ENCODE measurements around the gene MYO5B. TPM values are rescaled to one million over a fixed set of nuclear protein-coding genes. Genes with fewer than 3 reads are reported as not detected.

MYO5B gene
- total and polyA plus RNA-seq, 8 donors: 9.0 to 25.5 (median 12.1) TPM

DNA sequence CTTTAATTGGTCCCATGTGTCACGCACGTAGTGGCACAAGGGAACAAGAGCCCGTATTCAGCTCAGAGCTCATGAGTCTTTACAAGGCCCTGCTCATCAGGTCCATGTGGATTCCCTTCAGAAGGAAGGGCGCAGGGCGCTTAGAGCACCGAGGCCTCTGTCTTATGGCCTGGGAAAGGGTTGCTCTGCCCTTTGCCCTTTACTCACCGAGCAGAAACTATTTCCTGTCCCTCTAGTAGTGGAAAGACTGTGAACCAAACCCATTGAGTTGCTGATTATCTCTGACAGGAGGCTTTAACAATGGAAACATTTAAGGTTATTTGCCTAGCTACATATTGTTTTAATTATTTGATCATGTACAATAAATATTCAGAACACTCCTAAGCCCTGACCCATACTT lies 279.6 kb downstream of the MYO5B start:
- no peak for ATAC-seq
- H3K27me3 ChIP-seq: no peaks in the 10 kb centered on the region
- no peaks in the 10 kb centered on the region for H3K9me3 ChIP-seq
- DNase-seq: no peak
- H3K4me3 ChIP-seq: no peak overlapping the region
- TF ChIP-seq, protein P1, sequence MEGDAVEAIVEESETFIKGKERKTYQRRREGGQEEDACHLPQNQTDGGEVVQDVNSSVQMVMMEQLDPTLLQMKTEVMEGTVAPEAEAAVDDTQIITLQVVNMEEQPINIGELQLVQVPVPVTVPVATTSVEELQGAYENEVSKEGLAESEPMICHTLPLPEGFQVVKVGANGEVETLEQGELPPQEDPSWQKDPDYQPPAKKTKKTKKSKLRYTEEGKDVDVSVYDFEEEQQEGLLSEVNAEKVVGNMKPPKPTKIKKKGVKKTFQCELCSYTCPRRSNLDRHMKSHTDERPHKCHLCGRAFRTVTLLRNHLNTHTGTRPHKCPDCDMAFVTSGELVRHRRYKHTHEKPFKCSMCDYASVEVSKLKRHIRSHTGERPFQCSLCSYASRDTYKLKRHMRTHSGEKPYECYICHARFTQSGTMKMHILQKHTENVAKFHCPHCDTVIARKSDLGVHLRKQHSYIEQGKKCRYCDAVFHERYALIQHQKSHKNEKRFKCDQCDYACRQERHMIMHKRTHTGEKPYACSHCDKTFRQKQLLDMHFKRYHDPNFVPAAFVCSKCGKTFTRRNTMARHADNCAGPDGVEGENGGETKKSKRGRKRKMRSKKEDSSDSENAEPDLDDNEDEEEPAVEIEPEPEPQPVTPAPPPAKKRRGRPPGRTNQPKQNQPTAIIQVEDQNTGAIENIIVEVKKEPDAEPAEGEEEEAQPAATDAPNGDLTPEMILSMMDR (IDR thresholded peaks at IDR 0.05): no peak
- intact Hi-C loops (cut with DNase I): no loop called here
- no peaks in the 10 kb centered on the region for H3K36me3 ChIP-seq
- no peaks in the 10 kb centered on the region for H3K4me1 ChIP-seq
- H3K27ac ChIP-seq: no peak overlapping the region

DNA sequence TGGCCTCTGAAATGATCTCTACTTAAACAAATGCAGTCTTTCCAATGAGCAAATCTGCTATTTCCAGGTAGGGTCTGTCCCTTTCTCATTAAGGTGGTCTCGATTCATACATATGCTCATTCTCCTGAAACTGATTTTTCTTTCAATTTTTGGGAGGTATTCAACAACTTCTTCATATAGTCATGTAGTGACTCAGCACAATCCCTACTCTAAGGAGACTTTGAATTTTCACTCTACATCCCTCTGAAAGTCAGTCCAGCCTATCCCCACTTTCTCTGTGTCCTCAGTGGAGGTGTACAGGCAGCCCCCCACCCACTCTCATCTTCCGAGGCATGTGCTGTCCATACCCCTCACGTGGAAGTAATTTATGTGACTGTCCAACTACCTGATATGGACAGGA lies 281.7 kb downstream of the MYO5B start:
- TF ChIP-seq, protein P1 (IDR thresholded peaks at IDR 0.05): no peak
- Histone ChIP-seq H3K36me3 (no peaks in the 10 kb centered on the region), H3K27ac (no peak overlapping the region), H3K9me3 (no peaks in the 10 kb centered on the region), H3K27me3 (no peaks in the 10 kb centered on the region), H3K4me1 (no peaks in the 10 kb centered on the region), H3K4me3 (no peak overlapping the region)
- ATAC-seq (no peak), DNase-seq (no peak)
- intact Hi-C loops (cut with DNase I): no loop called here

DNA sequence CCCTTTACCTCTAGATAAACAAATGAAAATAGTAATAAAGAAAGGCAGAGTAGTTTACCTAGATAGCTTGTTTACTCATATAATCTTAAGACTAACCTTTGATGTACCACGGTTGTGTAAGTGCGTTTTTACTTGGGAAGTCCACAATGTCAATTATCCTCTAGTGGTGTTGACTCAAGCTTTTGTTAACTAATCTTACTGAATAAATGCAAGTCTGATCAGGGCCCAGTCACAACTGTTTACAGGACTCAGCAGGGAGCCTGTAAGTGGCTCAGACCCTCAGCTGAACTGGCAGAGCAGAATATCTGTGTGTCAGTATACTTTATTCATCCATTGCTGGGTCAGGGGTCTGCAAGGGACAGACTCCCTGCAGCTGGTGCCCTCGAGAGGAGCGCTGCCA lies 283.5 kb downstream of the MYO5B start:
- TF ChIP-seq, protein P1 (IDR thresholded peaks at IDR 0.05): no peak
- Histone ChIP-seq H3K4me3 (no peak overlapping the region), H3K9me3 (no peaks in the 10 kb centered on the region), H3K27ac (no peak overlapping the region), H3K36me3 (no peaks in the 10 kb centered on the region), H3K27me3 (no peaks in the 10 kb centered on the region), H3K4me1 (no peaks in the 10 kb centered on the region)
- ATAC-seq (peak; percentile 41), DNase-seq (no peak)
- intact Hi-C loops (cut with DNase I): no loop called here

DNA sequence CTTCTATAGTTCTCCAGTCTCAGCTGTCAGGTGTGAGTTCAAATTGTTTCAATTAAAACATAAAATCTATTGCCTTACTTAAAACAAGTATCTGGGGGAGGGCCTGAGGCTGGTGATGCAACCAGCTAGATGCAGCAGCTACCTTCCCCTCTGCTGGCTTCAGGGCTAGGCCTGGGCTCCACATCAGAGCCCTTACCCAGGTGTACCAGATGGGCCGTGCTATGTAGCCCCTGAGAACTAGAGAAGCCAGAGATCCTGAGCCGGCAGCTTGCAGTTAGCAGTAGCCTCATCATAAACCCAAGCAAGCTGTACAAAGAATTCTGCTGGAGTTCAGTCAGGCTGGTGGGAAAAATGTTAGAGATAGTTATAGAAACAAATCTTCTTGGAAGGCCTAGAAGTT lies 284.0 kb downstream of the MYO5B start:
- no peaks in the 10 kb centered on the region for H3K4me1 ChIP-seq
- no peaks in the 10 kb centered on the region for H3K27me3 ChIP-seq
- TF ChIP-seq, protein P1 (IDR thresholded peaks at IDR 0.05): no peak
- DNase-seq: no peak
- ATAC-seq: no peak
- H3K27ac ChIP-seq: no peak overlapping the region
- intact Hi-C loops (cut with DNase I): no loop called here
- no peaks in the 10 kb centered on the region for H3K9me3 ChIP-seq
- H3K36me3 ChIP-seq: no peaks in the 10 kb centered on the region
- H3K4me3 ChIP-seq: no peak overlapping the region

DNA sequence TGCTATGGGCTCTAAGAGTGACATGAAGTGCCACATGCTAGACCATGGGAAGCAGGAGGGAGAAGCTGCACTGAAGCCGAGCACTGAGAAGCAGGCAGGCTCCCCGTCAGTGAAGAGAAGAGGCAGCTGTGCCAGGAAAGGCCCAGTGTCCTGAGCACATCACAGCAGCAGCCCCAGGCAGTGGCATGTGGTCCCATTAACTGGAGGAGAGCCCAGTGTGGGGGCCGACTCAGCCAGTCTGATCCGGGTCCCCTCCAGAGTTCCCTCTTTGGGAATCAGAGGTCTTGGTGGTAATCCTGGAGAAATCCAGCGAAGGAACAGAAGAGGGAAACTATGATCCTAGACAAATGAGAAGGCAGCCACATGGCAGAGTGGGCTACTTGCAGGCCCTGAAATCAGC lies 284.9 kb downstream of the MYO5B start:
- intact Hi-C loops (cut with DNase I): no loop called here
- DNase-seq (no peak), ATAC-seq (no peak)
- Histone ChIP-seq H3K36me3 (no peaks in the 10 kb centered on the region), H3K4me3 (no peak overlapping the region), H3K4me1 (no peaks in the 10 kb centered on the region), H3K9me3 (no peaks in the 10 kb centered on the region), H3K27me3 (no peaks in the 10 kb centered on the region), H3K27ac (no peak overlapping the region)
- TF ChIP-seq, protein P1 (IDR thresholded peaks at IDR 0.05): no peak
